BJ (cell line): Measurements from ENCODE around the gene UNC119B. TPM values are rescaled to one million over a fixed set of nuclear protein-coding genes. Genes with fewer than 3 reads are reported as not detected.

Experiments used
- CTCF ChIA-PET: fragments of 350-600 bp; formaldehyde crosslinking; extraction: SDS; loops from one replicate; lab custom pipeline; 2021; ENCODE audit warnings: antibody characterized with exemption, inconsistent platforms; lab: Yijun Ruan, JAX
- POLR2A ChIA-PET: fragments of 300-600 bp; sonication (Branson Sonifier 250); formaldehyde crosslinking; extraction: SDS; loops from one replicate; lab custom pipeline; 2021; ENCODE audit warnings: antibody characterized with exemption; lab: Charles Lee
- DNase-seq: peaks from one replicate; pipeline ENCODE4 v3.0.0-alpha.2; 2011; ENCODE audit warnings: low read depth
- H3K27me3 ChIP-seq: 2 replicates; pipeline ENCODE4 v1.6.0; 2011; ENCODE audit warnings: low read length; ENCODE audit not compliant: control insufficient read depth, insufficient read depth
- H3K36me3 ChIP-seq: 2 replicates; pipeline ENCODE4 v1.5.1; 2011; ENCODE audit warnings: low read length; ENCODE audit not compliant: control insufficient read depth, insufficient read depth
- H3K4me3 ChIP-seq: 2 replicates; pipeline ENCODE4 v1.5.1; 2011; ENCODE audit warnings: low read depth, mild to moderate bottlenecking, control low read depth, low read length
- CTCF ChIP-seq: IDR thresholded peaks from 2 replicates; pipeline ENCODE4 v1.5.1; 2011; ENCODE audit warnings: low read depth, mild to moderate bottlenecking, control low read depth, inconsistent platforms, low read length, moderate library complexity; ENCODE audit not compliant: insufficient read depth
- polyA plus RNA-seq: library from polyadenylated mRNA; depleted of rRNA; stranded (reverse); fragments of >200 nt; gene quantifications from 2 replicates; pipeline ENCODE4 v1.2.3, GENCODE V29; 2011

UNC119B gene
- polyA plus RNA-seq, 1 experiment, result 32.0 TPM

DNA sequence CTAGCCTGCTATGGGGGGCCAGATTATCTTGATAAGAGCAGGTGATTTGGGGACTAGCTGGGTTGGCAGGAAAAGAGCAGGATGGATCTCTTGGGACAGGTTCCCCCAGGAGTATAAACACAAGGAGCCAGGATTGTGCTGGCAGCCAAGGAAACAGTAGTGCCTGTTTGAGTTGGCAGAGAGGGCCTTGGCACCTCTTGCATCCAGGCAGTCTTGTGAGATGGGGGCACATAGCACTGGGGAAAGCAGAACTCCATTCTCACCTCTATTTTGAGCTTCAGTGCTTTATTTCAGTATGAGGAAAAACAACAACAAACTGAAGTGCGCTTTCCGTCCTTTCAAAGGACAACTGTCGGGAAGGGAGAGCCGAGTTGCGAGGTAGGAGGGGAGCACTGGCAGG lies 9.4 kb upstream of the UNC119B start:
- no peak overlapping the region for H3K4me3 ChIP-seq
- peaks cover 24% of the 10 kb centered on the region for H3K36me3 ChIP-seq
- ChIA-PET CTCF (interaction anchor here (0.5 to 0.6 kb wide), 2 partner anchors 194 to 1533 kb away, joined by 3 to 5 read pairs; no protein-coding TSS in a partner anchor), POLR2A (no interaction called here)
- TF ChIP-seq CTCF, result no peak
- DNase-seq, result no peak
- no peaks in the 10 kb centered on the region for H3K27me3 ChIP-seq

- CTCF ChIA-PET, result interaction anchor here (0.9 to 1.2 kb wide), 2 partner anchors 18 to 56 kb away, joined by 3 to 4 read pairs; no protein-coding TSS in a partner anchor
- POLR2A ChIA-PET, result no interaction called here
- peaks cover 19% of the 10 kb centered on the region for H3K36me3 ChIP-seq
- TF ChIP-seq CTCF, result no peak
- H3K27me3 ChIP-seq, result no peaks in the 10 kb centered on the region
- DNase-seq, result no peak
- H3K4me3 ChIP-seq, result no peak overlapping the region
These were observed 7.6 kb upstream of the UNC119B start for GRCh38 chr12:120702637-120703036.

- no peak for TF ChIP-seq CTCF
- H3K27me3 ChIP-seq, result no peaks in the 10 kb centered on the region
- peaks cover 16% of the 10 kb centered on the region for H3K36me3 ChIP-seq
- DNase-seq, result no peak
- CTCF ChIA-PET, result interaction anchor here (0.9 to 1.2 kb wide), 2 partner anchors 17 to 56 kb away, joined by 3 to 4 read pairs; no protein-coding TSS in a partner anchor
- no peak overlapping the region for H3K4me3 ChIP-seq
- POLR2A ChIA-PET, result no interaction called here
These were observed 6.8 kb upstream of the UNC119B start for GRCh38 chr12:120703311-120703942.

GRCh38 chr12:120705618-120706017 lies 4.6 kb upstream of the UNC119B start:
- POLR2A ChIA-PET, result no interaction called here

DNA sequence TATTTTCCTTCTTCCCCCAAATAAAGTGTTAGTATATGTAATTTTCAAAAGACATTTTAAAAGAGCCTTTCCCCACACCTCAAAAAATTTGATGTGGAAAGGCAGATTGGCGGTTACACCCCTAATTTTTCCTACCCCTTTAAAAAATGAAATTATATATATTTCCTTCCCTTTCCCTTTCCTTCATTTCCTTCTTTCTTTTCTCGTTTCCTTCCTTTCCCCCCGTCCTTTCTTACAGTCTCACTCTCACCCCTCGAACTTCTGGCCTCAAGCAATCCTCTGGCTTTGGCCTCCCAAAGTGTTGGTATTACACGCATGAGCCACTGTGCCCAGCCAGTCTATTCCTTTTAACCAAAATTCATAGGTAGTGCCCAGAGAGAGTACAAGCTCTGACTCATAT lies 4.2 kb upstream of the UNC119B start:
- ChIA-PET CTCF (interaction anchor here (1.1 to 1.2 kb wide), 2 partner anchors 57 to 124 kb away, joined by 4 read pairs; partner anchors contain the start of gene POP5), POLR2A (no interaction called here)
- DNase-seq, result no peak
- H3K4me3 ChIP-seq, result no peak overlapping the region
- no peak for TF ChIP-seq CTCF
- peaks cover 4% of the 10 kb centered on the region for H3K36me3 ChIP-seq
- no peaks in the 10 kb centered on the region for H3K27me3 ChIP-seq

More at GRCh38 chr12:120705618-120706017, 4.6 kb upstream of the UNC119B start:
- CTCF ChIA-PET, result interaction anchor here (0.9 to 1.2 kb wide), 3 partner anchors 18 to 124 kb away, joined by 3 to 4 read pairs (median 4); partner anchors contain the start of gene POP5
- Histone ChIP-seq H3K27me3 (no peaks in the 10 kb centered on the region), H3K36me3 (peaks cover 8% of the 10 kb centered on the region), H3K4me3 (no peak overlapping the region)
- TF ChIP-seq CTCF, result no peak
- no peak for DNase-seq
